ENCODE measurements around the gene GPR15.

GRCh38 chr3:98500019-98500418, 31.8 kb upstream of the GPR15 start:
- no peak for TF ChIP-seq POLR2AphosphoS5 (IDR thresholded peaks at IDR 0.05; ENCODE audit: low read length)
- TF ChIP-seq, protein P1, sequence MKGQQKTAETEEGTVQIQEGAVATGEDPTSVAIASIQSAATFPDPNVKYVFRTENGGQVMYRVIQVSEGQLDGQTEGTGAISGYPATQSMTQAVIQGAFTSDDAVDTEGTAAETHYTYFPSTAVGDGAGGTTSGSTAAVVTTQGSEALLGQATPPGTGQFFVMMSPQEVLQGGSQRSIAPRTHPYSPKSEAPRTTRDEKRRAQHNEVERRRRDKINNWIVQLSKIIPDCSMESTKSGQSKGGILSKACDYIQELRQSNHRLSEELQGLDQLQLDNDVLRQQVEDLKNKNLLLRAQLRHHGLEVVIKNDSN (IDR thresholded peaks at IDR 0.05; ENCODE audit: borderline replicate concordance, extremely low read length, insufficient read depth, low read depth, low read length): no peak
- TF ChIP-seq ATF7 (IDR thresholded peaks at IDR 0.05; ENCODE audit: low read depth): no peak
- no peak for TF ChIP-seq POLR2A (IDR thresholded peaks at IDR 0.05; ENCODE audit: low read depth, low read length)
- TF ChIP-seq, protein P2, sequence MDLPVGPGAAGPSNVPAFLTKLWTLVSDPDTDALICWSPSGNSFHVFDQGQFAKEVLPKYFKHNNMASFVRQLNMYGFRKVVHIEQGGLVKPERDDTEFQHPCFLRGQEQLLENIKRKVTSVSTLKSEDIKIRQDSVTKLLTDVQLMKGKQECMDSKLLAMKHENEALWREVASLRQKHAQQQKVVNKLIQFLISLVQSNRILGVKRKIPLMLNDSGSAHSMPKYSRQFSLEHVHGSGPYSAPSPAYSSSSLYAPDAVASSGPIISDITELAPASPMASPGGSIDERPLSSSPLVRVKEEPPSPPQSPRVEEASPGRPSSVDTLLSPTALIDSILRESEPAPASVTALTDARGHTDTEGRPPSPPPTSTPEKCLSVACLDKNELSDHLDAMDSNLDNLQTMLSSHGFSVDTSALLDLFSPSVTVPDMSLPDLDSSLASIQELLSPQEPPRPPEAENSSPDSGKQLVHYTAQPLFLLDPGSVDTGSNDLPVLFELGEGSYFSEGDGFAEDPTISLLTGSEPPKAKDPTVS (IDR thresholded peaks at IDR 0.05; ENCODE audit: low read depth, low read length): no peak
- no peak for TF ChIP-seq MXI1 (IDR thresholded peaks at IDR 0.05; ENCODE audit: low read depth, low read length)
- TF ChIP-seq TCF3 (IDR thresholded peaks at IDR 0.05; ENCODE audit: borderline replicate concordance, insufficient read depth, low read depth, low read length): no peak
- TF ChIP-seq, protein P3, sequence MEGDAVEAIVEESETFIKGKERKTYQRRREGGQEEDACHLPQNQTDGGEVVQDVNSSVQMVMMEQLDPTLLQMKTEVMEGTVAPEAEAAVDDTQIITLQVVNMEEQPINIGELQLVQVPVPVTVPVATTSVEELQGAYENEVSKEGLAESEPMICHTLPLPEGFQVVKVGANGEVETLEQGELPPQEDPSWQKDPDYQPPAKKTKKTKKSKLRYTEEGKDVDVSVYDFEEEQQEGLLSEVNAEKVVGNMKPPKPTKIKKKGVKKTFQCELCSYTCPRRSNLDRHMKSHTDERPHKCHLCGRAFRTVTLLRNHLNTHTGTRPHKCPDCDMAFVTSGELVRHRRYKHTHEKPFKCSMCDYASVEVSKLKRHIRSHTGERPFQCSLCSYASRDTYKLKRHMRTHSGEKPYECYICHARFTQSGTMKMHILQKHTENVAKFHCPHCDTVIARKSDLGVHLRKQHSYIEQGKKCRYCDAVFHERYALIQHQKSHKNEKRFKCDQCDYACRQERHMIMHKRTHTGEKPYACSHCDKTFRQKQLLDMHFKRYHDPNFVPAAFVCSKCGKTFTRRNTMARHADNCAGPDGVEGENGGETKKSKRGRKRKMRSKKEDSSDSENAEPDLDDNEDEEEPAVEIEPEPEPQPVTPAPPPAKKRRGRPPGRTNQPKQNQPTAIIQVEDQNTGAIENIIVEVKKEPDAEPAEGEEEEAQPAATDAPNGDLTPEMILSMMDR (IDR thresholded peaks at IDR 0.05 in 2 of 3, conservative IDR thresholded peaks at IDR 0.05 in 1 of 3; ENCODE audit: control insufficient read depth in 2 of 3, extremely low read depth in 1 of 3, insufficient read depth in 1 of 3, low read depth in 3 of 3, low read length in 3 of 3): no peak
- no peak for TF ChIP-seq NRF1 (conservative IDR thresholded peaks at IDR 0.05; ENCODE audit: low read depth, low read length)
- no peak for TF ChIP-seq POLR2AphosphoS2 (IDR thresholded peaks at IDR 0.05; ENCODE audit: low read depth, low read length)
- no peak for TF ChIP-seq GABPA (IDR thresholded peaks at IDR 0.05; ENCODE audit: low read depth)

Data from GM12878 (cell line).